Stimulated activated CD8-positive, alpha-beta memory T cell treated with anti-CD3 and anti-CD28 coated beads, Interleukin-4, amount 100 ng/mL, for 4 hours (primary cell): Measurements from ENCODE around the gene STK32C.

Experiments
- DNase-seq, 2 donors: peaks; one replicate each; pipeline ENCODE4 v3.0.0-alpha.2; 2020; ENCODE audit warnings: low read depth in 2 of 2, low spot score in 1 of 2

STK32C gene

DNA sequence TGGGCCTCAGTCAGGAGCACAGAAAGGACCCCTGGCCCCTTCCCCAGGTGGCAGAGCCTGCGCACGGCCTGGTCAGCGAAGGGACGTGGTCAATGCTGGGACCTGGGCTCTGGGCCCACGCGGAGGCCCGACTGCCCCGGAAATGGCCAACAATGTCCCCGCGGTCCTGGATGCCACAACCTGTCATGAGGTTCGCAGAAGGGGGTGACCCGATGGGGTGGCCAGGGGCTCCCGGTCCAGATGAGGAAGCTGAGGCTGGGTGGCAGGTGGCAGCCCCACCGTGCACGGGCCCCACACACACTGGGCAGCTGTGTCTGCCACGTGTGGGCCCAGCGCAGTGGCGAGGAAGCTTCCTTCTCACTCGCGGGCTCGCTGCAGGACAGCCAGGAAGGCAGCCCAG lies 71.6 kb downstream of the STK32C start:
- DNase-seq = no peak

DNA sequence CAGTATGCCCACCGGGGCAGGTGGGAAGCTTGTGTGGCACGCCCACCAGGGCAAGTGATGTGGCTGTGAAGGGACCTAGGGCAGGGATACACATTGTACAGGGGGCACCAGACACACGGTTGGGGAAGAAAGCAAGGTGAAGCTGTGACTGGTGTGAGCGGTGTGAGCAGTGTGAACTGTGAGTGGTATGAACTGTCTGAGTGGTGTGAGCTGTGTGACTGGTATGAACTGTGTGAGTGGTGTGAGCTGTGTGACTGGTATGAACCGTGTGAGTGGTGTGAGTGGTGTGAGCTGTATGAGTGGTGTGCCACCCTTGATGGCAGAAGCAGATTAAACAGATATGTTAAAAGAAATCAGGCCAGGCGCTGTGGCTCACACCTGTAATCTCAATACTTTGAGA lies 72.9 kb downstream of the STK32C start:
- DNase-seq = no peak

DNA sequence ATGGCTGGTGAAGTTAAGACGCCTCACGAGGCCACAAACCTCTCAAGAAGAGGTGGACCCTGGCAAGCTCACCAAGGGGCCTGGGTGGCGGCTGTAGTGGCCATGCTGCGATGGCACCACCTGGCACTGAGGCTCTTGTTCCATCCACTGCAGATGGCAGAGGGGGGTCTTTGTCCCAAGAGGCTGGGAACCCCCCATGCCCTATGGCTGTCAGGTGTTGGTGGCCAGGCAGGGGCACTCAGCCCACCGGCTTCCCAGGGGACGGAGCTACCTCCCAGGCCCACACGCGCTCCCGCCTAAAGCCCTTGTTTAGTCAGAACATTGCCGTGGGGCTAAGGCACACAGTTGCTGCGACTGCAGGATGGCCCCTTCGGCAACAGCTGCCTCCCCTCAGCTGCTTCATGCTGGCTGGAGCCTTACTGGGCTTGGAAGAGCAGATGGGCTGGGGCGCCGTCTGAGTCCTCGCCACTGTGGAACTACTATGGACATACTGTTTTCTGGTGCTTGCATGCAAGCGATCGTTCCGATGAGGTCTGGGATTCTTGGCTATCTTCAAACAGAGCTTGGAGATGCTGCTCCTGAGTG lies 74.2 kb downstream of the STK32C start:
- DNase-seq = no peak

GRCh38 chr10:132232981-132233380 lies 74.8 kb downstream of the STK32C start:
- no peak for DNase-seq

- no peak for DNase-seq
Observed at GRCh38 chr10:132232023-132232951, 75.5 kb downstream of the STK32C start.

DNA sequence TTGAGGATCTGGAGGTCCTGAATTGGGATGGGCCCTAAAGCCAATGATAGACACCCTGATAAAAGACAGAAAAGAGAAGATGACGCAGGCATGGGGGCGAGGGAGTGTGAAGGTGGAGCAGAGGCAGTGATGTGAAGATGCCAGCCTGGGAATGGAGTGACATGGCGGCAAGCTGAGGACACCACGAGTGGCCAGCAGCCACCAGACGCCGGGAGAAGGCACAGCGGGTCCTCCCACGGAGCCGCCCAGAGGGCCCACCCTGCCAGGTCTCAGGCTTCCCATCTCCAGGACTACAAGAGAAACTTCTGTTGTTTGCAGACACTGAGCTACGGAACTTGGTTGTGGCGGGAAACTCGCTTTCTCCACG lies 76.1 kb downstream of the STK32C start:
- DNase-seq = no peak

DNA sequence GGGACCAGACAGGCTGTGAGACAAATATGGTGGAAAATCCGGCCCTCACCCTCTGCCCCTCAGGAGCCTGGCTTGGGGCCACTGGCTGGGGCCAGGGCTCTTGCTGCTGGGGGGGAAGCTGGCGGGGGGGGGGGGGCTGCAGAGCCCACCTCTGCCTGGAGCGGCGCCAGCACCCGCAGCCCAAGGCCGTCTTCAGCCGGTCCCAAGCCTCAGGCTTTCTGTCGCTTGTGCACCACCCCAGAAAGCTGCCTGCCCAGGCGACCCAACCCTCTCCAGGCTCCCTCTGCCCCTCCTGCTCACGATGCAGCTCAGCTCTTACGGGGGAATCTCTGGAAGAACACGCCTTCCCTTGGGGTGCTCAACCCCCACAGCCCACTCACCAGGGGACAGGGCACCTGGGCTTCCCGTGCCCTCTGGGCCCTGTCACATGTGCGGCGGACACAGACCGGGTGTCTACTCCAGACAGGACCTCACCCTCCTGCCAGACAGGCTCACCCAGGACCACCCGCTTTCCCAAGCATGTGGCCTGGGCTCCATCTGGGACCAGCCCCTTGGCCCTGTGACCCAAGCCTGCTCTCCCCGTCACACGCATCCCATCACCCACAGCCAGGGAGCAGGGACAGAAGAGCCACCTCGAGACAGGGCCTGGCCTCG lies 77.1 kb downstream of the STK32C start:
- DNase-seq = no peak

DNA sequence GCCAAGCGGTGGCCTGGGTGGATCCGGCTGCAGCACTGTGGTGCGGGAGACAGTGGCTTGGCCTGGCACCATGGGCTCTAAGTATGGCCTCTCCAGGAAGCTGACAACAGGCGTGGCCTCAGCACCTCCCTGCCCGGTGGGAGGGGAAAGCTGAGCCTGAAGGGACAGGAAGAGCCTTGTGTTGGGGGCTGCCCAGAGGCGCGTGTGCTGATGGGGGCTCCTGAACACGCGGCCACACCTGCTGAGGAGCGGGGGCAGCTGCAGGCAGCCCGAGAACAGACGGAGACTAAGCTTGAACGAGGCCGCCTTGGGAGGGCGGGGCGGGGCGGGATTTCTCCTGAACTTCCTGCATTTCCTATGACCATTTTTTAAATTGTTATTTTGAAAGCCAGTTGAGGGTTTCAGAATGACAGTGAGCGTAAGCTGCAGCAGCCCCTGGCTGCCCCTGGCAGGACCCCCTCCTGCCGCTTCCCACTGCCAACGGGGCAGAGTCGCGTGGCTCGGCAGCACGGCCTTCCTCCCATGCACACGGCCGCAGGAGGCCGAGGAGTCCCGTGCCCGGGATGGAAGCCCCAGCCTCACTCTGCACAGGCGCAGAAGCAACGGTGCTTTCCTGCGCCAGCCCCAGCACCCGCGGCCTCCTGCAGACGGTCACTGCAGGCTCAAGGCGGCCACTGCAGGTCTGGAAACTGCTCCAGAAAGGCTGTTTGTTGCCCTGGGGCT lies 77.8 kb downstream of the STK32C start:
- no peak for DNase-seq

DNA sequence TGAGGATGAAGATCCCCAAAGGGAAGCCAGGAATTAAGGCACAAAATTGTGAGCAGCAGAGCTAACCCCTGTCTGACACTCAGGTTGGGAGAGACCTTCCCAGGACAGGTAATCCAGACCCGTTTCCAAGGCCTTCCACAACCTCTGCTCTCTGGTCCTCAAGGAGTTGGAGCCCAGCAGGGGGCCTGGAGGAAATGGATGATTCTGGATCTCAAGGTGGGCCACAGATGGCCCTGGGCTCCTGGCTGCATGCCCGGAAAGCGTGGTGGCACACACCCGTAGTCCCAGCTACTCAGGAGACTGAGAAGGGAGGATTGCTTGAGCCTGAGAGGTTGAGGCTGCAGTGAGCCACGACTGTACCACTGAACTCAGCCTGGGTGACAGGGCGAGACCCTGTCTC lies 78.7 kb downstream of the STK32C start:
- DNase-seq = no peak

GRCh38 chr10:132228616-132229015 lies 79.1 kb downstream of the STK32C start:
- no peak for DNase-seq

DNA sequence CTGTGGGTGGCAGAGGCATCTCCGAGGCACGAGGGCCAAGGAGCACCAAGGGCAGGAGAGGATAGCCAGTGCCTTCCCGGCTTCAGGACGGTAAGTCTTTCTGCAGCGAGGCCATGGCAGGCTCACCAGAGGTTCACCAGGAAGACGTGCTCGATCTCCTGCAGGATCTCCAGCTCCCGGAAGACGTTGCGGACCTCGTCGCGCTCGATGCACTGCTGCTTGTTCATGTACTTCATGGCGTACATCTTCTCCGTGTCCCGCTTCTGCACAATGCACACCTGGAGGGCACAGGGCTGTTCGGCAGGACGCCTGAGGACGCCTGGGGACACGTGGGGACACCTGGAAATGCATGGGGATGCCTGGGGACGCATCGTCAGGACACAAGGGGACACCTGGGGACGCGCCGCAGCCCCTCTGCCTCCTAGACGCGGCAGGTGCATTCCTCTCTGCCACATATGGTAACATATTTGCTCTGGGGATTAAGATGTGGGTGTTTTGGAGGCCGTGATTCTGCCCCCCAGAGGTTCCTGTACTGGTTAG lies 79.8 kb downstream of the STK32C start:
- no peak for DNase-seq

DNA sequence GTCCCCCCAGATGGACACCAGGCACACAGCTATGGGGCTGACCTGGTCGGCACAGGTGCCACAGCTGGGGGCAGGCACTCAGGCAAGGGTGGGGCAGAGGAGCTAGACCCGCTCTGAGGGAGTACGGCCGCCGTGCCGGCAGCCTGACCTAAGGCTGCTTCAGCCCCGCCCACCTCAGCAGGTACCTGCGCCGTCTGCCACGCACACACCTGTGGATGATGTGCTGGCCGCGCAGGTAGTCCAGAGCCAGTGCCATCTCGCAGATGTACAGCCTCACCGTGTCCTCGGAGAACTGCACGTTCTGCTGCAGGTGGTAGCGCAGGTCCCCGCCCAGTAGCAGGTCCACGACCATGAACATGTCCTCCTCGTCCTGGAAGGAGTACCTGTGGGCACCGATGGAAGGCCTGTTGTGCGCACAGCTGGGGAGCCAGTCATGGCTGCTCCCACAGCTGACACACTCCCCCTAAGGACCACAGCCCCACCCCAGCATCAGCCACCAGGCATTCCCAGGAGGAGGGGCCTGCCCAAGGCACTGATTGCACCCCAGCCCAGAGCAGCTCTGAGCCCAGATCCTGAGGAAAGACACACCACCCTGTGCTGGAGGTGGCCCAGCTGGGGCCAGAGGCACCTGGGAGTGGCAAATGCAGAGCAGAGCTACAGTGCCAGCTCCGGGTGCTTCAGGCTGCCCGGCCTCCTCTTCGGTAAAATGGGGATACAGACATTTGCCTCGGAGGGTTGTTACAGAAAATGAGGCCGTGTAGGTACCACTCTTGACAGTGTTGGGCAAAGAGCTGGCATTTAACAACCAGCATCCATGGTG lies 81.0 kb downstream of the STK32C start:
- no peak for DNase-seq

DNA sequence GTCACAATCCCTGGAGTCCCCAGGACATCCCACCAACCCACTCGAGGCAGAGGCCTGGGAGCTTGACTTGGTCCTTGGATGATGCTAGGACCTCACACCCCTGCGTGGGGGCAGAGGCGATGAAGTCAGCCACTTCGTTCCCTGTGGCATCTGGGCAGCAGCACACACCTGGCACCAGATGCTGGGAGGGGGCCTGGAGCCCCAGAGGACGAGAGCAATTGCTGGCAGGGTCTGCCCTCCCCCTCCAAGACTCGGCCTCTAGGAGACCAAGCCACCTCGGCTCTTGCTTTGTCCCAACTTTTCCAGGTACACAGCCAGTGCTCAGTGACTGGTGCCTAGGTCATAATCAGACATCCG lies 81.9 kb downstream of the STK32C start:
- no peak for DNase-seq

- no peak for DNase-seq
Observed at GRCh38 chr10:132225073-132225848, 82.5 kb downstream of the STK32C start.

GRCh38 chr10:132224343-132225072 lies 83.2 kb downstream of the STK32C start:
- no peak for DNase-seq

DNA sequence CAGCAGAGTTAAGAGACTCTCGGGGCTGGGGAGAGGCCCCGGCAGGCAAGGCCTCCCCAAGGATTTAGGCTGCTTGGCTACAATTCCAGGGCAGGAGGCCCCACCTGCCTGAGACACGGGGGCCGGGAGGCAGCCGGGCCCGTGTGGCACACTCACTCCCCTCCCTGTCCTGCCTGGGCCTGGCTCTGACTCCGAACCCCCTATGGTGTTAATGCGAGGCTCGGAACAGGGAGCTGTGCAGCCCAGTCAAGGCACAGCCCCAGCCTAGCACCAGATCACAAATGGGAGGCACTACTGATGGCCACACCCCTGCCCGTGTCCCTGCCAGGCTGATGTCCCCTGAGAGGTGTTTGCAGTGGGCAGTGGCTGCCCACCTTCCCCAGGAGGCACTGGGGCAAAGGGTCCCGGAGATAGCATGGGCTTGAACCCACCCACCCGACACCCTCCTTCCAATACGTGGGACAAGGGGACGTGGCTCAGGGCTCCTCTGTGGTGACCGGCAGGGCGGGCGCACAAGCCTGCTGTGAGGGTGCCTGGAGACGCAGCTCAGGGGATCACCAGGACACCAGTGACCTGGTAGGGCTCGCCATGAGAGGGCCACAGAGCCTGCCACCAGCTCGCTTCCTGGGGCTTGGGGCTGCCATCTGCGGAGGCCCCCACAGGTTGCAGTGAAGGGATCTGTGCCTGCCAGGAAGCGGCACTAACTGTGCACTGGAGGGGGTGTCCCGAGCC lies 84.0 kb downstream of the STK32C start:
- DNase-seq = no peak

GRCh38 chr10:132223156-132223590 lies 84.6 kb downstream of the STK32C start:
- peak in 1 of 2 donors; percentile 12 for DNase-seq

- DNase-seq = no peak
Observed at GRCh38 chr10:132222726-132223125, 85.0 kb downstream of the STK32C start.
